Heart left ventricle (tissue), 16 donors: Measurements from ENCODE around the gene SYN1. TPM values are rescaled to one million over a fixed set of nuclear protein-coding genes. Genes with fewer than 3 reads are reported as not detected.

Experiments used
- ATAC-seq, 4 donors: fragments of 200-7000 bp; cut with Tn5 transposase; one replicate each; pipeline ENCODE4 v1.9.1; 2020 to 2022; ENCODE audit warnings: moderate library complexity in 4 of 4, mild to moderate bottlenecking in 3 of 4, moderate number of reproducible peaks in 1 of 4
- DNase-seq, 5 donors: peaks; one replicate each; pipeline ENCODE4 v3.0.0-alpha.2; 2020
- H3K27ac ChIP-seq, 12 donors: fragments of 200-600 bp; sonication (generic) in 4 of 12; one replicate each; pipeline versions ENCODE4 v1.5.0 to v1.8.0; 2016 to 2022; ENCODE audit warnings: mild to moderate bottlenecking in 2 of 12
- H3K27me3 ChIP-seq, 9 donors: fragments of 200-600 bp; sonication (generic) in 2 of 9; one replicate each; pipeline versions ENCODE4 v1.5.1 to v1.8.0; 2016 to 2022; ENCODE audit warnings: mild to moderate bottlenecking in 3 of 9
- H3K36me3 ChIP-seq, 9 donors: fragments of 200-600 bp; sonication (generic) in 2 of 9; one replicate each; pipeline versions ENCODE4 v1.5.0 to v1.8.0; 2018 to 2022; ENCODE audit warnings: mild to moderate bottlenecking in 2 of 9
- H3K4me1 ChIP-seq, 12 donors: fragments of 200-600 bp; sonication (generic) in 4 of 12; one replicate each; pipeline versions ENCODE4 v1.5.0 to v1.8.0; 2016 to 2022; ENCODE audit warnings: mild to moderate bottlenecking in 3 of 12
- H3K4me3 ChIP-seq, 12 donors: fragments of 200-600 bp; sonication (generic) in 4 of 12; one replicate each; pipeline versions ENCODE4 v1.5.0 to v1.8.0; 2017 to 2022; ENCODE audit warnings: mild to moderate bottlenecking in 9 of 12, moderate library complexity in 4 of 12
- H3K9me3 ChIP-seq, 12 donors: fragments of 200-600 bp; sonication (generic) in 4 of 12; one replicate each; pipeline versions ENCODE4 v1.5.0 to v1.8.0; 2016 to 2022; ENCODE audit warnings: mild to moderate bottlenecking in 1 of 12
- CTCF ChIP-seq, 12 donors: fragments of 200-600 bp; sonication (generic) in 4 of 12; IDR thresholded peaks; one replicate each; pipeline versions ENCODE4 v1.5.0 to v1.8.0; 2018 to 2022; ENCODE audit warnings: antibody characterized with exemption in 12 of 12, mild to moderate bottlenecking in 5 of 12
- POLR2A ChIP-seq, 2 donors: fragments of 450-650 bp; IDR thresholded peaks; one replicate each; pipeline ENCODE4 v1.6.1; 2017; ENCODE audit warnings: antibody characterized with exemption in 2 of 2, mild to moderate bottlenecking in 2 of 2, moderate library complexity in 2 of 2
- WGBS, 4 donors: extraction: QIAGEN DNeasy Blood & Tissue Kit in 2 of 4; methylation state at CpG; one replicate each; pipeline versions ENCODE4 v1.1.5 to v1.1.7; 2013 to 2018; 5-methylcytosine and 5-hydroxymethylcytosine counted together
- intact Hi-C, 10 donors: fragments of 100-400 bp; cut with DNase I; formaldehyde crosslinking; loops; one replicate each; pipeline versions ENCODE4 v1.11.1 to v1.14.2; 2022
- polyA plus RNA-seq, 2 donors: library from polyadenylated mRNA; stranded (reverse); fragments of 200-250 nt; gene quantifications; one replicate each; pipeline ENCODE4 v1.2.3, GENCODE V29; 2013
- total RNA-seq, 9 donors: library from RNA; depleted of rRNA in 2 of 9; stranded (reverse); fragments of >200 nt in 2 of 9; fragmentation: NEBNext Ultra II Directional in 3 of 9; extraction: Animal tissue kit (Norgen Biotek cat#: 25700) in 3 of 9; gene quantifications; one replicate each; pipeline versions ENCODE4 v1.1.0 to v1.2.4, GENCODE V29; 2016 to 2023
- donor health status: ischemic (EF 13 %, LVEDD 7.1; RV severe dilation, severe dysfunction).
- donor health status: healthy with polysubstance abuse.
- donor health status: DM: no; HTN: yes; CAD: no.
- donor health status: DM: no; HTN: no; CAD: no.
- donor health status: ischemic (EF 25% LVEDD 6.9; RV normal size, moderate dysfunction).
- donor health status: ischemic (EF 25% LVEDD 5.7; RV mildly dilated, moderate dysfunction).
- donor health status: healthy.
- donor health status: DM: yes; HTN: yes; CAD: no.
- donor health status: ischemic (EF 35%, LVEDD 5.7; RV mildly dilated, moderate dysfunction).
- donor health status: nonischemic (EF 11% LVEDD 7.7; RV severe dilation, severe dysfunction).
- donor health status: DM: yes; HTN: yes; CAD: no.
- donor health status: PGD.
- donor health status: ischemic (EF 29% LVEDD 5.4; RV normal size, mild dysfunction).
- donor health status: nonischemic (EF 23%, LVEDD 6.1; RV moderate dilation, normal function).

SYN1 gene
- total and polyA plus RNA-seq, 11 donors: 7.1 to 20.5 (median 11.3) TPM

GRCh38 chrX:47593522-47593921 is 26.1 kb downstream of the SYN1 start:
- DNase-seq: no peak
- no peak for ATAC-seq
- Histone ChIP-seq H3K36me3 (no peaks in the 10 kb centered on the region), H3K27ac (no peak overlapping the region), H3K9me3 (peaks cover 0 to 27% (median 5%) of the 10 kb centered on the region in 12 donors), H3K4me1 (peaks cover 0 to 8% (median 0%) of the 10 kb centered on the region in 12 donors), H3K27me3 (peaks cover 0 to under 1% (median 0%) of the 10 kb centered on the region in 9 donors), H3K4me3 (no peak overlapping the region)
- intact Hi-C loops: no loop called here
- WGBS, 4 donors: 54 to 87% (median 68%) methylated on average over 4 of the region's 4 CpGs
- TF ChIP-seq POLR2A (IDR thresholded peaks at IDR 0.05) (no peak), CTCF (IDR thresholded peaks at IDR 0.05) (no peak)

- H3K27me3 ChIP-seq: peaks cover 0 to 2% (median 0%) of the 10 kb centered on the region in 9 donors
- peaks cover 0 to 2% (median 0%) of the 10 kb centered on the region in 12 donors for H3K9me3 ChIP-seq
- peaks cover 0 to 3% (median 0%) of the 10 kb centered on the region in 9 donors for H3K36me3 ChIP-seq
- ATAC-seq: no peak
- intact Hi-C loops: no loop called here
- H3K4me1 ChIP-seq: peaks cover 0 to 8% (median 0%) of the 10 kb centered on the region in 12 donors
- 75 to 87% (median 84%) methylated on average over 5 of the region's 5 CpGs for WGBS, 4 donors
- no peak for TF ChIP-seq POLR2A (IDR thresholded peaks at IDR 0.05)
- TF ChIP-seq CTCF (IDR thresholded peaks at IDR 0.05): no peak
- H3K4me3 ChIP-seq: no peak overlapping the region
- DNase-seq: no peak
- H3K27ac ChIP-seq: no peak overlapping the region
These were observed 28.7 kb downstream of the SYN1 start for GRCh38 chrX:47590984-47591383.

GRCh38 chrX:47587906-47588735 is 31.5 kb downstream of the SYN1 start:
- peaks cover 0 to 2% (median 0%) of the 10 kb centered on the region in 9 donors for H3K27me3 ChIP-seq
- H3K36me3 ChIP-seq: peaks cover 0 to 14% (median 0%) of the 10 kb centered on the region in 9 donors
- H3K9me3 ChIP-seq: no peaks in the 10 kb centered on the region
- no peaks in the 10 kb centered on the region for H3K4me1 ChIP-seq
- H3K27ac ChIP-seq: no peak overlapping the region
- 71 to 86% (median 82%) methylated on average over 12 to 16 of the region's 16 CpGs for WGBS, 4 donors
- intact Hi-C loops: loop anchor here in 1 of 10 donors (10.0 kb wide), 1 partner anchor 57 kb away; no protein-coding TSS in a partner anchor
- DNase-seq (no peak), ATAC-seq (no peak)
- no peak overlapping the region for H3K4me3 ChIP-seq
- TF ChIP-seq POLR2A (IDR thresholded peaks at IDR 0.05): no peak
- TF ChIP-seq CTCF (IDR thresholded peaks at IDR 0.05): no peak

- H3K36me3 ChIP-seq: peaks cover 0 to 14% (median 0%) of the 10 kb centered on the region in 9 donors
- ATAC-seq: no peak
These were observed 32.4 kb downstream of the SYN1 start for GRCh38 chrX:47587091-47587891.

More at GRCh38 chrX:47587091-47587891, 32.4 kb downstream of the SYN1 start:
- intact Hi-C loops: loop anchor here in 1 of 10 donors (10.0 kb wide), 1 partner anchor 58 kb away; no protein-coding TSS in a partner anchor
- no peak for DNase-seq
- TF ChIP-seq POLR2A (IDR thresholded peaks at IDR 0.05) (no peak), CTCF (IDR thresholded peaks at IDR 0.05) (no peak)
- WGBS, 4 donors: 40 to 75% (median 57%) methylated on average over 3 to 4 of the region's 4 CpGs
- Histone ChIP-seq H3K4me1 (no peaks in the 10 kb centered on the region), H3K27me3 (peaks cover 0 to 2% (median 0%) of the 10 kb centered on the region in 9 donors), H3K27ac (no peak overlapping the region), H3K9me3 (no peaks in the 10 kb centered on the region), H3K4me3 (no peak overlapping the region)
